Activated CD4-positive, alpha-beta T cell treated with anti-CD3 and anti-CD28 coated beads for 1 hour (primary cell): ENCODE data around the gene SOCS7.

Source experiments
- DNase-seq: peaks from one replicate; pipeline ENCODE4 v3.0.0-alpha.2; 2020

The SOCS7 gene

DNA sequence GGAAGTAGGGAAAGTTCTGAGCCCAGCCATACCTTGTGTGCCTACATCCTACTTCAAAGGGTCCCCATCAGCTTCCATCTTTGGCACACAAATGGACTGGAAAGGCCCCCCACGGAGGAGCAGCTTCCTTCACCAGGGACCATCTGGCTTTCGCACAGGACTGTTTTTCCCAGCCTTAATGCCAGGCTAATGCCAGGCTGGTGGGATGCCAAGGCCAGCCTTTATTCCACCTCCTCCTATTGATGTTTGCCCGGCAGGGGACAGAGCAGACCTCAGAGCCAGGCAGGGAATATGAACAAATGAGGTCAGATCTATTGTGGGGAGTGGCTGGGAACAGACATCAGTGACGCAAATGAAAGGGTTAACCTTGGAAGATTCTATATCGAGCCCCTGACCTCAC is 13.6 kb upstream of the SOCS7 start:
- no peak for DNase-seq

DNA sequence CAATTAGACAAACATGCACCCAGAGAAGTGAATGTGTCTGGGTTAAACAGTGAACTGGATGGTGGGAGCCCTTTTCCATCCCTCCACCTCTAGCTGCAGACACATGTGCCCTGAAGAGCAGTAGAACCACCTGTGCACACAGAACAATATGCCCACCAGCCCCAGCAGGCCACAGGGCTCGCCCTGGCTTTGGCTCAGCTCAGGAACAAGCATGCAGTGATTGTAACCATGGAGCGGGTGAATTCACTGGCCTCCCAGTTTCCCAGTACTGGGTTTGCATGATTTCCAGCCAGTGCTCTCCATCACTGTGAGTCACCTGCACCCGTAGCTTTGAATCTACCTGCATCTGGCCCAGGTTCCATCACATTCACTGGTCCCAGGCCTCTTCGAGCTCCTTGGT is 13.1 kb upstream of the SOCS7 start:
- DNase-seq = no peak

DNA sequence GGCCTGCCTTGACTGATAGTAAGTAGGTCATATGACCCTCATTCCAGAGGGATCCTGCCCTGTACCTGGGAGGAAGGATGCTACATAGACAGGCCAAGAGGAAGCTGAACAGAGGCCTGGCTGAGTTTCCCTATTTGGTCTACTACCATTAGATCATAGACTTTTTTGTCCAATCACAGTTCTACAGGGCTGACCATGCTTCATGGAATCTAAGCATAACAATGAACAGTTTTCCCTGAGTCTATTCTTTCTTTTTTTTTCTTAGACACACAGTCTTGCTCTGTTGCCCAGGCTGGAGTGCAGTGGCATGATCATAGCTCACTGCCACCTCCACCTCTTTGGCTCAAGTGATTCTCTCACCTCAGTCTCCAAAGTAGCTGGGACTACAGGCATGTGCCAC is 11.8 kb upstream of the SOCS7 start:
- DNase-seq = no peak

DNA sequence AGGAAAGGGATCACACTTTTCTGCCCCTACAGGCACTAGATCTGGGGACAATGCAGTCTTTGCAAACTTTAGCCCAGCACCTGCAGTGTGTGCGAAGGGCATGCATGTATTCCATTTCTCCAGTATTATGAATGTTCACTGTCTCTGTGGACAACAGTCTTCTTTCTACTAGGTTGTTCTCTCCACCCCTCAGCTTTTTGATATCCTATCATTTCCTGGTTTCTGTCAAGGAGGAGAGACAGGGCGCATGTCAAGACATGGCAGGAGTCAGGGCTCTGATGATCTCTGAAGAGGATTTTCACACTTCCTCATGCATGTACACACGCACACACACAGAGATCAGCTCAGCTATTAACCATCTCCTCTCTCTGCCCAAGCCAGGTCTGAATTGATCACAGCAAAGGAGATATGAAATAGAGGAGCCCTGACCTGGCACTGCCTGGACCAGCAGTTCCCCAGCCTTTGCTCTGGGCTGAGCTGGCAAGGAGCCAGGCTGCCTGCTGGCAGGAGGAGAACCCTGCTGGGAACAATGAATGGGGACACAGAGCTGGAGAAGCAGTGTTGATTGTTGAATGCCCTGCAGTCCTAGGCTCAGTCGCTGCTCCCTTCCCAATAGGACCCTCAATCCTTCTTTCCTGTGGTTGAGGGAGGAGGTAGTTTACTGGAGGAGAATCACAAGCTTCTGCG is 10.5 kb upstream of the SOCS7 start:
- DNase-seq = no peak

DNA sequence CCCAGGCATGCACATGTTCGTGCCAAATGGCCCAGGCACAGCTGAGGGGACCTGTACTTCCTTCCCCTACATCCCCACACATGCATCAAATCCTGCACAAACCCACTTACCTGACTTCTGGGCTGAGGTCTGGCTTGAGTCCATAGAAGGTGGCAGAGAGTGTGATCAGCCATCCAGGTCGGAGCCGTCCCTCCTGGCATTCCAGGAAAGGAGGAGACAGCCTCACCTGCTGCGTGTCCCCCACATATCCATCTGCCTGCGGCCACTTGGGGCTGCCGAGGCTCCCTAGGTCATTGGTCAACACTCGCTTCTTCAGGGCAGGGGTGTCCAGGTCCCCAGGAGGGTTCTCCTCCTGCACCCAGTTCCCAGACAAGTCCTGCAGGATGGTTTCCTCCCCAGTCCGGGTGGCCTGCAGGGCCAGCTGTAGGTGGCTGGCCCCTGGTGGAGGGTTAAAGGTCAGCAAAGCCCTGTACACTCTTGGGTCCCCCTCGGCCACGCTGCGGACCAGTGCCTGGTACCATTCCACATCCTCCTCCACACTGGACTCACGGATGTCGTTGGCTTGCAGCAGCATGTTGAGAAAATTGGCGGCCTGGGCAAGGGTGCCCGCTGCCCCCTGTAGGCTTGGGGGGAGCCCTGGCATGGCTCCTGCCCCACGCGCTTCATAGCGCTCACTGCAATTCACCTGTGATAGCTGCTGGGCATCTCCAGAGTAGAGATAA is 8.6 kb upstream of the SOCS7 start:
- DNase-seq = no peak

DNA sequence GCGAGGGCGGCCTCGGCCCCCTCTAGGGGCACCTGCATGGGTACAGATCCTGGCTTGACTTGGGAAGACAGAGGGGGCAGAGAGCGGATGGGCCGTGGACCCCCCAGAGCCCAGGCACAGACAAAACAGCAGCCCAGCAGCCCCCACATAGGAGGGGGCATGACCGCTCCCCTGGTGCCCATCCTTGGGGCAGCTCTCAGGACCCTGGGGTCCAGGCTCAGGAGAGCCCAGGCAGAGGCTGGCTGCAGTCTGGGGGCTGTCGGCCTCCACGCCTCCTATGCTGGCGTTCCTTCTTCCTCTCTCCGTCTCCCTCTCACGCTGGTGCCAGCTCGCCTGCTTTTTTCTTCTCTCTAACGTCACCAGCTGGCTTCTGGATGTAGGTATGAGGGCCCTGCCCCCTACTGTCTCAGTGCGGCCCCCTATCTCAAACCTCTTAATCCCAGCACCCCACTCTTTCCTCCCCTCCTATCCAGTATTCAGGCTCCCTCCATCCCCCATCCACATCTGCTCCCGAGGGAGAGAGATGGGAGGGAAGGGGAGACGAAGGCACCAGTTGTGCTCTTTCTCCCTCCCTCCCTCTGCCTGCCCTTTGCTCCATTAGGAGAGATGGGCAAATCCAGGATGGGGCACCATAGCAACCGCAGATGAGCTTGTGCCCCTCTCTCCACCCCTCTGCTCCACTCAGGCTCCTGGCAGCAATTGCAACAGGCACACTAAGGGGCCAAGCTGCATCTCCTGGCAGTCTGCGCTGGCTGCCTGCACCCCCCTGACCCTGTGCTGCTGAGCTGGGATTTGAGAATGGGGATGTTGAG is 7.8 kb upstream of the SOCS7 start, which contains the start of gene GPR179:
GPR179 (minus strand) TSS at position 349 of the 812 bp plus-strand sequence; CDS start at position 182, 167 bp downstream.
- DNase-seq = no peak

DNA sequence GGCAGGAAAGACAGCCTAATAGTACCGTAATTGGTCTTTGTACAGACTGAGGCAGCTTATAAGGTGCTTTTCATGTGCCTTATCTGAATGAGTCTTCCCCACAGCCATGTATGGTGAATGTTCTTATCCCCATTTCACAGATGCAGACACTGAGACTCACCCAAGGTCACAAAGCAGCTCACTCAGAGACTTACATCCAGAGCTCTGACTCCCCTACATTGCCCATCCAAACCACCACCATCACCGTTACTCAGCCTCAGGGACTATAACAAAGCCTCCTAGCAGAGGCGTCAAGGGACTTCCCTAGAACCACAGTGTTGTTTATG is 7.3 kb upstream of the SOCS7 start:
- DNase-seq = no peak

DNA sequence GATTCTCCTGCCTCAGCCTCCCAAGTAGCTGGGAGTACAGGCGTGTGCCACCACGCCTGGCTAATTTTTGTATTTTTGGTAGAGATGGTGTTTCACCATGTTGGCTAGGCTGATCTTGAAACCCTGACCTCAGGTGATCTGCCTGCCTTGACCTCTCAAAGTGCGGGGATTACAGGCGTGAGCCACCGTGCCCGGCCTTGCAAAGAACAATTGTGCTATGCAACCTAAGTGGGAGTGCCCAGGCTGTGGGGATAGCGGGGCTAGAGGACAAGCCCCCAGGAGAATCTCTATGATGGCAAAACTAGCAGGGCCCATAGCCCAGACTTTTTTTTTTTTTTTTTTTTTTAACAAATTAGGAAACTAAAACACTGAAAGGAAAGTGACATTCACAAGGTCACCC is 5.9 kb upstream of the SOCS7 start:
- DNase-seq = no peak

DNA sequence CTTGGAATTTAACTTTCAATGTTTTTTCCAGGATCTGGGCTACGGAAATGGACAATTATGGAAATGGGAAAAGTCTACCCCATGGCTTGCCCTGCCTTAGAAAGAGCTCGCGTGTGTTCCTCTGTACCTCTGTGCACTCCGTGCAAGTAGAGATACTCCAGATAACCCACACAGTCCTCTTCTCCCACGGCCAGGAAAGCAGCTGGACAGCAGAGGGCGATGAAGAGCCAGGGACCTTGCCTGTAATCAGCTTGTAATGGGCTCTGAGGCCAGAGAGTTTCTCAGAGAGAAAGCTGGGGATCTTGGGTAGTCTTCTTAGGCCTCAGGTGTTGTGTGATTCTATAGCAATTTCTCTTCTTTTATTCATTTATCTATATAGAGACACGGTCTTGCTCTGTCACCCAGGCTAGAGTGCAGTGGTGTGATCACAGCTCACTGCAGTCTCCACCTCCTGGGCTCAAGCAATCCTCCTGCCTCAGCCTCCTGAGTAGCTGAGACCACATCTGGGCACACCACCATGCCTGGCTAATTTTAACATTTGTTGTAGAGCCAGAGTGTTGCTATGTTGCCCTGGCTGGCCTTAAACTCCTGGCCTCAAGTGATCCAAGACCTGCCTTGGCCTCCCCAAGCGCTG is 2.4 kb upstream of the SOCS7 start:
- DNase-seq = peak; percentile 75

DNA sequence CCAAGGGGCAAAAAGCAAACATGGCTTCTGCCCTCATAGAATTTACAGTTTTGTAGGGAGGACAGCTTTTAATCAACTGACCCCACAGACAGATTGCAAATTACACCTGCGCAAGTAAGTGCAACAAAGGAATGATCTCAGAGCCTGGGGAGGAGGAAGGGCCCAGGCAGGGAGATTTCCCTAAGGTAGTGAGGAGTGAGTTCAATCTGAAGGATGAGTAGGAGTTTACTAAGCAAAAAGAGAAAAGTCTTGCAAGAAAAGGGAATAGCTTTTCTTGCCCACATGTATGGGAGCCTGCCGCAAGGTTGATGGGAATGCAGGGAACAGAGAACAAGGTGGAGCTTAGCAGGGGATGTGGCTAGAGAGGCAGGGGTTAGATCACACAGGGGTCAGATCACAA is 1.6 kb upstream of the SOCS7 start:
- DNase-seq = no peak

DNA sequence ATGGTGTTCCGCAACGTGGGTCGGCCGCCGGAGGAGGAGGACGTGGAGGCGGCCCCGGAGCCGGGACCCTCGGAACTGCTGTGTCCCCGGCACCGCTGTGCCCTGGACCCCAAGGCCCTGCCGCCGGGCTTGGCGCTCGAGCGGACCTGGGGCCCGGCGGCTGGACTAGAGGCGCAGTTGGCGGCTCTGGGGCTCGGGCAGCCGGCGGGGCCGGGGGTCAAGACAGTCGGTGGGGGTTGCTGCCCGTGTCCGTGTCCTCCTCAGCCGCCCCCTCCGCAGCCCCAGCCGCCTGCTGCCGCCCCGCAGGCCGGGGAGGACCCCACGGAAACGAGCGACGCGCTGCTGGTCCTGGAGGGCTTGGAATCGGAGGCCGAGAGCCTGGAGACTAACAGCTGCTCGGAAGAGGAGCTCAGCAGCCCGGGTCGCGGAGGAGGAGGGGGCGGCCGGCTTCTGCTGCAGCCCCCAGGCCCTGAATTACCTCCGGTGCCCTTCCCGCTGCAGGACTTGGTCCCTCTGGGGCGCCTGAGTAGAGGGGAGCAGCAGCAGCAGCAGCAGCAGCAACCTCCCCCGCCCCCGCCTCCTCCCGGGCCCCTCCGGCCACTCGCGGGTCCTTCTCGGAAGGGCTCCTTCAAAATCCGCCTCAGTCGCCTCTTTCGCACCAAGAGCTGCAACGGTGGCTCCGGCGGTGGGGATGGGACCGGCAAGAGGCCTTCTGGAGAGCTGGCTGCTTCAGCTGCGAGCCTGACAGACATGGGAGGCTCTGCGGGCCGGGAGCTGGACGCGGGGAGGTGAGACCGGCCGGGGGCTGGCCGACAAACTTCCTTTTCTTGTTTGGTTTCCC is 821 bp downstream of the SOCS7 start:
- no peak for DNase-seq

DNA sequence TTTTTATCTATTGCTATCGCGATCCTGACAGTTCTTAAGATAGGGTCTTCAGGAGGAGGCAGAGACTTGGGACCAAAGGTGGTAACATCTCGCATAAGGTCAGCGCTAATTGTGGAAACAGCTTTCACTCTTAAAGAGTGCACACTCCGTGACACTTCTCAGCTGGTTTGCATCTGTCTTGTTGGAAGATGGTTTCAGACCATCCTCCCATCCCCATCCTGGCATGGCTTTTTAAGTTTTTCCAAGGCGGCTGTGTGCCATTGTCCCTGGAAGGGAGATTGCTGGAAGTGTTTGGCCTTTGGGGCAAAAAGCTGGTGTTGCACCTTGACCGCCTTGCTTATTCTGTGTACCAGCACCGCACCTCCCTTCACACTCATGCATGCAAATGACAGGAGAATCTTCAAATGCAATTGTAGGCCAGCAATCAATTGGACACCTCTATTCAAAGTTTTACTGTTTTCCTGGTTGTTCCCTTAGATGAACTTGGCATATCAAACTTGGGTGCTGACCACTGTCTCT is 1.5 kb downstream of the SOCS7 start:
- no peak for DNase-seq

DNA sequence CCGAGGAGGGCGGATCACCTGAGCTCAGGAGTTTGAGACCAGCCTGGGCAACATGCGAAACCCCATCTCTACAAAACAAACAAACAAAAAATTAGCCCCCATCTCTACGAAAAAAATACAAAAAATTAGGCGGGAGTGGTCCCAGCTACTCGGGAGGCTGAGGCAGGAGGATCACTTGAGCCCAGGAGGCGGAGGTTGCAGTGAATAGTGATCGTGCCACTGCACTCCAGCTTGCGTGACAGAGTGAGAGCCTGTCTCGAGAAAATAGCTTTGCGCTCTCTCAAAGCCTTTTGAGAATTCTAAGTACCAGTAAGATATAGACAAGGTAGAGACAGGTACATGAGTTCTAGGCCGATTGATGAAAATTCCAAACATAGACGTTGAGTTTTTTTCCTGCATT is 2.0 kb downstream of the SOCS7 start:
- no peak for DNase-seq

DNA sequence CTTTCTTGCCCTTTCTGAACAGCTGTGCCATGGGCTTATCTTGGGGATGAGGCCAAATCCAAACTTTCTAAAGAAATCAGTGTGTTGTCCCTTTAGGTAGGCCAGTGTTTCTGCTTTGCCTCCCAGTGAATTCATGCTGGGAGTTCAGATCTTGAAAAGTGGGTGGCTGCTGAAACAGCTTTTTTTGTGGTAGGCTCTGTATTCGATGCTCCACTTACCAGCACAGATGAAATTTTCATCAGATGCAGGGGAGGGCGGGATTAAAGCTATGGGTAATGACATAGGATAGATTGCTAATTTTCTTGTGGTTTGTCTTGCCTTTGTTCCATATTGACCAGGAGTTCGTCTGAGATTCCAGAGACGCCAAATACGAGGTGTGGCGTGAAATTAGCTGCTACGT is 2.8 kb downstream of the SOCS7 start:
- DNase-seq = no peak

DNA sequence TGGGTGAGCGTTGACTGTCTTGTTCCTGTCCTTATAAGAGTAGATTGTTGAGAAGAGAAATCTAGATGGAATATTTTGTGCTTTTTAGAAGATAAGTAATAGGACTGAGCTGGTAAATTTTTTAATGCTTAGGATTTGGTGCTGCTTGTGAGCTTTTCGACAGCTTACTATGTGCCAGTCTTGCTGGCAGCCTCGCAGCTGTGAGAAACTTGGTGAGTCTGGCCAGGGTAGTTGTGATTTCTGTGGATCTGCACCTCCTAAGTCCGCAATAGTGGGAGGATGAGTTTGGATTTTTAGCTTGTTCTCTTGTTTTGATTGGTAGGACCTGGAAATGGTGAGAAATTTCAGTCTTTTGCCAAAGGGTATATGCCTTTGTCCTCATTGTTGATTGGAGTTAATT is 3.6 kb downstream of the SOCS7 start:
- DNase-seq = no peak

DNA sequence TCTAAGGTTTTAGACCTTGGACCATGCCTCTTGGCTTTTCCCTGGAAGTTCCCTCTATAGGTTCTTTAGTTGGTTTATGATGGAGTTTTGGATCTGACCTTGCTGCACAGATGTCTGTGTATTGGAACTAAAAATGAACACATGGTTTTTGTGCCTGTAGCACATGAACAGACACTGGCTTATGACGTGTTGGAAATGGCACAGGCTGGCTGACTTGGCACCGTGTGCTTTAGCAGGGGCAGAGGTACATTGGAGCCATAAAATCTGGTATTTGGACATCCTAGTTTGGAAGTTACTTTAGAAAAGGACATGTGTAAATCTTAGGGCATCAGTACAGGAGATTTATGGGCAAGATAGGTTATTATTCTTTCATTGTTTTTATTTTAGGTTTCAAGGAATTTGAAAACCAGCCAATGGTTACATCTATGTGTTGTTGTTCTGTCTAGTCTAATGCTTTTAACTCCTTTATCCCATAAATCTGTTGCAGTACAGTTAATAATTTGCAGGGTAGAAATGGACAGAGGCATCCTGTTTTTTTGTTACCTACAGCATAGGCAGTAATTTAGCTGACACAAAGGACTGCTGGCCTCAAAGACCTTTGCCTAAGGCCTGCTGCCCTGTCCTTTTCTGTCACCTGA is 6.0 kb downstream of the SOCS7 start:
- DNase-seq = no peak

DNA sequence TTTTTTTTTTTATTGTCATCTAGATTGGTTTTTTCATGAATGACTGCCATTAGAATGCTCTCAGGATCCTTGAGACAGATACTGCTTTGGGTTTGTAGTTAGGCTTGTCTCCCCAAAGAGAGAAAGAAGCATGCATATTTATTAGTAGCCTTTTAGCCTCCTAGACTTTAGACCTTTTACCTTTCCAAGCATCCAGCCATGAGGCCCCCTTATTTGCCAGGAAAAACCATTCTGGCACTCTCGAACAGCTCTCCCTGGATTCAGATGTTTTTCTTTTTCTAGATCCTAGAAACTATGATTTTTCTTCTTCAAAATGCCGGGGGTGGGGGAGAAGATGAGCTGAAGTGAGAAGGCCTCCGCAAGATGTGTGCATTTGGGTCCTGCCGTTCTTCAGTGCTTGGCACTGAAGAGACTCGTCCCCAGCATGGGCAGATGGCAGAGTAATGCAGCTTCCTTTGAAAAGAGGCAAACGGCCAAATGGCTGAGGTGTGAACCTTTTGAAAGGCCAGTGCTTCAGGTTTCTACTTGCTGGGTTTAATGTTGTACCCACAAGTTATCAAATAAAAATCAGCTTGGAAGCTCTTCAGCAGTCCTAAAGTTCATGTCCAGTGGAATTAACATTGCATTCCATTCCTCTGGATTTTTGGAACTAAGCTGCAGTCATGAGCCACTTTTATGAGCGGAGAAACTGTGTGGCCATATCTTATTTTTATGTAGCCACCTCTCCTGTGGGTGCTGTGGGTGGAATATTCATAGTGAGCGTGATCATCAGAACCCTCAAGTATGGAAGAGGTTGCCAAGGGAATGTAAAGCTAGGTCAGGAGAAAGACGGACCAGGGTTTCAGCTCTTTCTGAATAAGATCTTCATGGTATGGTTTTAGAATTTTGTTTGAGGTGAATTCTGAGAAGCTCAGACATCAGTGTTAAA is 7.2 kb downstream of the SOCS7 start:
- no peak for DNase-seq

DNA sequence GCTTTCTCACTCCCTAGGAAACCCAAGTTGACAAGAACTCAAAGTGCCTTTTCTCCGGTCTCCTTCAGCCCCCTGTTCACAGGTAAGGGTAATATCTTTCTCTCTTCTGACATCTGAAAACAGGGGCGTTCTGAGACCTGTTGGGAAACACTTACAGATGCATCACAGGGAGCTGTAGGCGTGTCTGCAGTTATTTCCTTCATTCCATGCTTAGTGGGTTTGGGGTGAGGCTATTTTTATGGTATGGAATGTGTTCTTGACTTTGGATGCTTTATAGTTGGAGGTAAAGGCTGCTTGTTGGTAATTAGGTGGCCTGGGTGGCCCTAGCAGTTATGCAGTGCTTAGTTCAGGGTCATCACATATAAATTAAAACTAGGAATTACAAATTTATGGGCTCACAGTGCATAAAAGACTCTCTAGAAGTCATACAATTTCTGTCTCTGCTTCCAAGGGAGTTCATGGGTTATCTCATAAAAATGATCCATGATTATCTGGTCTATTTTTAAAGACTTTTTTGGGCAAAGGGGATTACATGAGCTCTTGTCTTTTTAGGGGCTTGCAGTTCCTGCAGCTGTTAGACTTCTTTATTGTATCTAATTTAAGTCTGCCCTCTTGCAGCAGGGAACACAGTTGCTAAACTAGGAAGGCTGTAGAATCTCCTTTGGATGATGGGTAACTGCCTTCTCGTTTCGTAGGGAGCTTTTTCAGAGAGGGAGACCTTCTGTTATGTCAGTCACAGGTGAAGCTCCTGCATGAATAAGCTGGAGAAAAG is 10.2 kb downstream of the SOCS7 start:
- no peak for DNase-seq

DNA sequence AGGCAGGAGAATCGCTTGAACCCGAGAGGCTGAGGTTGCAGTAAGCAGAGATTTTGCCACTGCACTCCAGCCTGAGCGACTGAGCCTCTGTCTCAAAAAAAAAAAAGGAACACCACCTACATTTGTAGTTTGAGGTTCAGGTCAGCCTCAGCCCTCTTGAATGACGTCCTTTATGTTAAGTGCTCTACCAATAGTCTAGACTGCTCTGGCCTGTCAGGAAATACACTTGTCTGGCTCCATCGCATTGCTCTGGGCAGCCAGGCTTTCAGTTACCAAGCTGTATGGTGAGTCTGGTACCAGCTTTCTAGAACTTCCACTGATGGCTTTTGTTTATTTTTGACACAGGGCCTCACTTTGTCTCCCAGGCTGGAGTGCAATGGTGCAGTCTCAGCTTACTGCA is 11.4 kb downstream of the SOCS7 start:
- no peak for DNase-seq

DNA sequence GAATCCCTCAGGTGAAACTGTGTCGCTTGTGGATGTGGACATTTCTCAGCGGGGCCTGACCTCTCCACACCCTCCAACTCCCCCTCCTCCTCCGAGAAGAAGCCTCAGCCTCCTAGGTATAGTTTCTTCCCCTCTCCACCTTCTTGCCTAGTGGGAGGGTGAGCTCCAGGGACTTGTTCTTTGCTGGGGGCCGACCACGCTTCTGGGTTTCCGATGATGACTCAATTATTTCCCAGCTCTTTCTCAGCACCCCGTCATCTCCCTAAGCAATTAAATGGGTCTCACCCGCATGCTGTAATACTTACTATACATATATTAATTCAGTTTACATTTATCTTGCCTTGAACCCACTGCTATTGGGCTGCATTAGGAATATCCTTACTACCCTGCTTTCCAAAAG is 13.1 kb downstream of the SOCS7 start:
- DNase-seq = no peak
